ENCODE results near the gene SEMA3C.

DNA sequence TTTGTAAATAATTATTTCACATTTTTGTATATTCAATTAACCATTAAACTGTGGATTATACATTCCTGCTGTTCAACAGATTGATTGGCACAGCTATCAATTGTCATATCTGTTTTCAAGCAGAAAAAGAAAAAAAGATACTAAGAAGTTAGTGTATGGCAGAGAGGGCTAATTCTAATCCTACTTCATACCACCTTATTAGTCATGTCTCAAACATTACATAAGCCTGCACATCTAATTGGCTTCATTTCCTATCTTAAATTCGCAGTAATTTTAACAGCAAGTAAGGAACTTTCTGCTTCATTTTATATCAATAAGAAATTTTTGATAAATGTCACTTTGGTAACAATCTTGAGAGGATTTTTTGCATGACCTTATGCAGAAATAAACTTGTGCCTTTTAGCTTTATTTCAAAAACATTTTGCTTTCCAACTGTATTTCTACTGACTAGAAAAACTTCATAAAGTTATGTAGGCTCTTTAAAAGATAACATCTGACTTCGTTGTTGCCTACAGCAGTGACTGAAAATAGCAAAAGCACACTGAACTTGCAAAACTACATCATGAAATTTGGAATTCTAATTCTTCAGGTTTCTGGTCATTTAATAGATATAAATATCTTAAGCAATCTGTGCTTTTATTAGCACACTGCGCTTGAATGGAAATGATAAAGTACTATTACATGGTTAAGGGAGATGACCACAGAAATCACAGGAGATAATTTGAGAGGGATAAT lies 111.5 kb downstream of the SEMA3C start:
- TF ChIP-seq, protein P1, sequence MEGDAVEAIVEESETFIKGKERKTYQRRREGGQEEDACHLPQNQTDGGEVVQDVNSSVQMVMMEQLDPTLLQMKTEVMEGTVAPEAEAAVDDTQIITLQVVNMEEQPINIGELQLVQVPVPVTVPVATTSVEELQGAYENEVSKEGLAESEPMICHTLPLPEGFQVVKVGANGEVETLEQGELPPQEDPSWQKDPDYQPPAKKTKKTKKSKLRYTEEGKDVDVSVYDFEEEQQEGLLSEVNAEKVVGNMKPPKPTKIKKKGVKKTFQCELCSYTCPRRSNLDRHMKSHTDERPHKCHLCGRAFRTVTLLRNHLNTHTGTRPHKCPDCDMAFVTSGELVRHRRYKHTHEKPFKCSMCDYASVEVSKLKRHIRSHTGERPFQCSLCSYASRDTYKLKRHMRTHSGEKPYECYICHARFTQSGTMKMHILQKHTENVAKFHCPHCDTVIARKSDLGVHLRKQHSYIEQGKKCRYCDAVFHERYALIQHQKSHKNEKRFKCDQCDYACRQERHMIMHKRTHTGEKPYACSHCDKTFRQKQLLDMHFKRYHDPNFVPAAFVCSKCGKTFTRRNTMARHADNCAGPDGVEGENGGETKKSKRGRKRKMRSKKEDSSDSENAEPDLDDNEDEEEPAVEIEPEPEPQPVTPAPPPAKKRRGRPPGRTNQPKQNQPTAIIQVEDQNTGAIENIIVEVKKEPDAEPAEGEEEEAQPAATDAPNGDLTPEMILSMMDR (IDR thresholded peaks at IDR 0.05) = no peak
- no peak for TF ChIP-seq POLR2A (IDR thresholded peaks at IDR 0.05)
